Esophagus (tissue), 2 donors: ENCODE data around the gene MMP15. TPM values are rescaled to one million over a fixed set of nuclear protein-coding genes. Genes with fewer than 3 reads are reported as not detected.
A peak's percentile ranks its signal among the peaks of the same experiment; 100 is the strongest.
"Not testable (repeated sequence)": the region's sequence is repeated elsewhere in the genome, so short reads cannot be mapped to it uniquely, and the experiment has no call there.

Experiments
- H3K27ac ChIP-seq, 2 donors: one replicate each; pipeline ENCODE4 v1.5.1; 2013; ENCODE audit warnings: low read depth in 2 of 2, mild to moderate bottlenecking in 2 of 2, inconsistent platforms in 1 of 2, low read length in 1 of 2, moderate library complexity in 1 of 2
- H3K27me3 ChIP-seq, 2 donors: one replicate each; pipeline ENCODE4 v1.6.1; 2013; ENCODE audit warnings: low read length in 2 of 2, control low read depth in 1 of 2, mild to moderate bottlenecking in 1 of 2; ENCODE audit not compliant: insufficient read depth in 2 of 2, control insufficient read depth in 1 of 2
- H3K36me3 ChIP-seq, 2 donors: one replicate each; pipeline ENCODE4 v1.6.1; 2013; ENCODE audit warnings: low read length in 1 of 2; ENCODE audit not compliant: control insufficient read depth in 2 of 2, insufficient read depth in 2 of 2
- H3K4me1 ChIP-seq, 2 donors: one replicate each; pipeline ENCODE4 v1.6.1; 2013; ENCODE audit warnings: low read length in 1 of 2; ENCODE audit not compliant: control insufficient read depth in 2 of 2, insufficient read depth in 2 of 2
- H3K4me3 ChIP-seq, 2 donors: one replicate each; pipeline ENCODE4 v1.5.1; 2013; ENCODE audit warnings: low read length in 2 of 2, mild to moderate bottlenecking in 2 of 2, low read depth in 1 of 2, moderate library complexity in 1 of 2
- H3K9me3 ChIP-seq, 2 donors: one replicate each; pipeline ENCODE4 v1.6.1; 2013; ENCODE audit warnings: mild to moderate bottlenecking in 2 of 2, low read depth in 1 of 2, low read length in 1 of 2, moderate library complexity in 1 of 2; ENCODE audit not compliant: control insufficient read depth in 2 of 2, insufficient read depth in 1 of 2
- WGBS, 2 donors: extraction: QIAGEN DNeasy Blood & Tissue Kit; methylation state at CpG; one replicate each; pipeline ENCODE4 v1.1.7; 2013; 5-methylcytosine and 5-hydroxymethylcytosine counted together
- polyA plus RNA-seq, 2 donors: library from polyadenylated mRNA; stranded (reverse); fragments of 200-250 nt; gene quantifications; one replicate each; pipeline ENCODE4 v1.2.3, GENCODE V29; 2013
- donor health status: healthy with polysubstance abuse.
- donor health status: Bipolar disorder and iron deficiency.

MMP15 gene
- polyA plus RNA-seq, 2 donors = 2.5 to 2.7 TPM

- 91 to 93% methylated on average over 5 of the region's 5 CpGs for WGBS, 2 donors
- Histone ChIP-seq H3K9me3 (peaks cover 0 to 2% of the 10 kb centered on the region in 2 donors), H3K36me3 (no peaks in the 10 kb centered on the region), H3K27ac (no peak overlapping the region), H3K27me3 (no peaks in the 10 kb centered on the region), H3K4me1 (no peaks in the 10 kb centered on the region), H3K4me3 (no peak overlapping the region)
Measured at GRCh38 chr16:58053682-58054005, 28.1 kb downstream of the MMP15 start.

GRCh38 chr16:58054289-58054688 lies 28.7 kb downstream of the MMP15 start:
- H3K36me3 ChIP-seq = no peaks in the 10 kb centered on the region
- 72 to 73% methylated on average over 10 of the region's 10 CpGs for WGBS, 2 donors
- H3K4me1 ChIP-seq = no peaks in the 10 kb centered on the region
- peaks cover 0 to 2% of the 10 kb centered on the region in 2 donors for H3K9me3 ChIP-seq
- no peak overlapping the region for H3K27ac ChIP-seq
- no peak overlapping the region for H3K4me3 ChIP-seq
- H3K27me3 ChIP-seq = no peaks in the 10 kb centered on the region

GRCh38 chr16:58056580-58056979 lies 31.0 kb downstream of the MMP15 start:
- Histone ChIP-seq H3K9me3 (peaks cover 0 to 2% of the 10 kb centered on the region in 2 donors), H3K27me3 (no peaks in the 10 kb centered on the region), H3K4me1 (no peaks in the 10 kb centered on the region), H3K27ac (no peak overlapping the region), H3K36me3 (no peaks in the 10 kb centered on the region), H3K4me3 (no peak overlapping the region)
- 74 to 75% methylated on average over 5 of the region's 5 CpGs for WGBS, 2 donors

GRCh38 chr16:58057121-58057520 lies 31.6 kb downstream of the MMP15 start:
- no peaks in the 10 kb centered on the region for H3K36me3 ChIP-seq

GRCh38 chr16:58057784-58058183 lies 32.2 kb downstream of the MMP15 start:
- Histone ChIP-seq H3K9me3 (peaks cover 0 to 2% of the 10 kb centered on the region in 2 donors), H3K4me3 (no peak overlapping the region), H3K4me1 (no peaks in the 10 kb centered on the region), H3K27me3 (no peaks in the 10 kb centered on the region), H3K27ac (no peak overlapping the region), H3K36me3 (no peaks in the 10 kb centered on the region)
- 71 to 72% methylated on average over 3 of the region's 3 CpGs for WGBS, 2 donors

More at GRCh38 chr16:58057121-58057520, 31.6 kb downstream of the MMP15 start:
- Histone ChIP-seq H3K9me3 (peaks cover 0 to 2% of the 10 kb centered on the region in 2 donors), H3K27me3 (no peaks in the 10 kb centered on the region), H3K4me1 (no peaks in the 10 kb centered on the region), H3K27ac (no peak overlapping the region), H3K4me3 (no peak overlapping the region)
- 75 to 76% methylated on average over 5 of the region's 5 CpGs for WGBS, 2 donors

- Histone ChIP-seq H3K4me1 (no peaks in the 10 kb centered on the region), H3K27ac (no peak overlapping the region), H3K36me3 (no peaks in the 10 kb centered on the region), H3K9me3 (peaks cover 0 to 2% of the 10 kb centered on the region in 2 donors), H3K4me3 (no peak overlapping the region), H3K27me3 (no peaks in the 10 kb centered on the region)
- 78 to 82% methylated on average over 4 of the region's 4 CpGs for WGBS, 2 donors
Measured at GRCh38 chr16:58062821-58063220, 37.3 kb downstream of the MMP15 start.

- no peak overlapping the region for H3K4me3 ChIP-seq
- no peaks in the 10 kb centered on the region for H3K4me1 ChIP-seq
- H3K27me3 ChIP-seq = no peaks in the 10 kb centered on the region
- peak overlapping the region in 1 of 2 donors; percentile 3 for H3K27ac ChIP-seq
- H3K36me3 ChIP-seq = no peaks in the 10 kb centered on the region
- 64 to 65% methylated on average over 8 of the region's 8 CpGs for WGBS, 2 donors
- no peaks in the 10 kb centered on the region for H3K9me3 ChIP-seq
Measured at GRCh38 chr16:58063377-58064076, 38.0 kb downstream of the MMP15 start.

- Histone ChIP-seq H3K27me3 (no peaks in the 10 kb centered on the region), H3K9me3 (no peaks in the 10 kb centered on the region), H3K4me3 (no peak overlapping the region), H3K27ac (no peak overlapping the region), H3K36me3 (no peaks in the 10 kb centered on the region), H3K4me1 (no peaks in the 10 kb centered on the region)
- 99 to 100% methylated on average over 4 of the region's 4 CpGs for WGBS, 2 donors
Measured at GRCh38 chr16:58070585-58070984, 45.0 kb downstream of the MMP15 start.

GRCh38 chr16:58072134-58072533 lies 46.6 kb downstream of the MMP15 start:
- H3K4me1 ChIP-seq, H3K27me3 ChIP-seq, H3K9me3 ChIP-seq, H3K4me3 ChIP-seq, H3K36me3 ChIP-seq, H3K27ac ChIP-seq: not testable (repeated sequence)
- WGBS, 2 donors = 87 to 91% methylated on average over 5 of the region's 5 CpGs

- H3K4me1 ChIP-seq, H3K27ac ChIP-seq, H3K9me3 ChIP-seq, H3K4me3 ChIP-seq, H3K27me3 ChIP-seq, H3K36me3 ChIP-seq: not testable (repeated sequence)
- WGBS, 2 donors = 89 to 97% methylated on average over 2 of the region's 2 CpGs
Measured at GRCh38 chr16:58073086-58073485, 47.5 kb downstream of the MMP15 start.
